HG02938 (cell line): ENCODE results near the gene RAX2.
"Not testable (repeated sequence)": the region's sequence is repeated elsewhere in the genome, so short reads cannot be mapped to it uniquely, and the experiment has no call there.

Experiments used
- ATAC-seq: cut with Tn5 transposase; IDR thresholded peaks from one replicate; pipeline ENCODE4 v1.9.1; 2021; ENCODE audit warnings: mild to moderate bottlenecking, moderate library complexity; ENCODE audit not compliant: unreplicated experiment

RAX2 gene

GRCh38 chr19:3771906-3772455, at the start of gene RAX2:
Gene RAX2, minus strand, starts transcription at chr19:3772228. Its CDS starts 486 bp downstream, at chr19:3771742.
- no peak for ATAC-seq

GRCh38 chr19:3821156-3821555, 49.1 kb upstream of the RAX2 start:
- no peak for ATAC-seq

- ATAC-seq = no peak
These were observed 48.0 kb upstream of the RAX2 start for GRCh38 chr19:3819989-3820388.

- no peak for ATAC-seq
These were observed 46.9 kb upstream of the RAX2 start for GRCh38 chr19:3818918-3819317.

- ATAC-seq = no peak
These were observed 46.4 kb upstream of the RAX2 start for GRCh38 chr19:3818466-3818865.

- no peak for ATAC-seq
These were observed 45.7 kb upstream of the RAX2 start for GRCh38 chr19:3817761-3818160.

- no peak for ATAC-seq
These were observed 44.7 kb upstream of the RAX2 start for GRCh38 chr19:3816566-3817218.

GRCh38 chr19:3816148-3816547, 44.1 kb upstream of the RAX2 start:
- not testable (repeated sequence) for ATAC-seq

- no peak for ATAC-seq
These were observed 42.6 kb upstream of the RAX2 start for GRCh38 chr19:3814648-3815047.

GRCh38 chr19:3813473-3814392, 41.7 kb upstream of the RAX2 start:
- no peak for ATAC-seq

- no peak for ATAC-seq
These were observed 38.8 kb upstream of the RAX2 start for GRCh38 chr19:3810708-3811355.

- ATAC-seq = no peak
These were observed 38.1 kb upstream of the RAX2 start for GRCh38 chr19:3809881-3810707.

- no peak for ATAC-seq
These were observed 36.6 kb upstream of the RAX2 start for GRCh38 chr19:3808420-3809143.

GRCh38 chr19:3807574-3808354, 35.7 kb upstream of the RAX2 start:
- no peak for ATAC-seq

GRCh38 chr19:3807131-3807480, 35.1 kb upstream of the RAX2 start:
- ATAC-seq = no peak

GRCh38 chr19:3805859-3806258, 33.8 kb upstream of the RAX2 start:
- ATAC-seq = no peak

- no peak for ATAC-seq
These were observed 32.4 kb upstream of the RAX2 start for GRCh38 chr19:3804429-3804828.

GRCh38 chr19:3803986-3804385, 32.0 kb upstream of the RAX2 start:
- ATAC-seq = no peak
